ENCODE data around the gene LRP2.

- TF ChIP-seq, protein P1, sequence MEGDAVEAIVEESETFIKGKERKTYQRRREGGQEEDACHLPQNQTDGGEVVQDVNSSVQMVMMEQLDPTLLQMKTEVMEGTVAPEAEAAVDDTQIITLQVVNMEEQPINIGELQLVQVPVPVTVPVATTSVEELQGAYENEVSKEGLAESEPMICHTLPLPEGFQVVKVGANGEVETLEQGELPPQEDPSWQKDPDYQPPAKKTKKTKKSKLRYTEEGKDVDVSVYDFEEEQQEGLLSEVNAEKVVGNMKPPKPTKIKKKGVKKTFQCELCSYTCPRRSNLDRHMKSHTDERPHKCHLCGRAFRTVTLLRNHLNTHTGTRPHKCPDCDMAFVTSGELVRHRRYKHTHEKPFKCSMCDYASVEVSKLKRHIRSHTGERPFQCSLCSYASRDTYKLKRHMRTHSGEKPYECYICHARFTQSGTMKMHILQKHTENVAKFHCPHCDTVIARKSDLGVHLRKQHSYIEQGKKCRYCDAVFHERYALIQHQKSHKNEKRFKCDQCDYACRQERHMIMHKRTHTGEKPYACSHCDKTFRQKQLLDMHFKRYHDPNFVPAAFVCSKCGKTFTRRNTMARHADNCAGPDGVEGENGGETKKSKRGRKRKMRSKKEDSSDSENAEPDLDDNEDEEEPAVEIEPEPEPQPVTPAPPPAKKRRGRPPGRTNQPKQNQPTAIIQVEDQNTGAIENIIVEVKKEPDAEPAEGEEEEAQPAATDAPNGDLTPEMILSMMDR (conservative IDR thresholded peaks at IDR 0.05 in 1 of 2, IDR thresholded peaks at IDR 0.05 in 1 of 2; ENCODE audit: low read depth in 1 of 2, low read length in 2 of 2) = no peak
- TF ChIP-seq EZH2 (IDR thresholded peaks at IDR 0.05; ENCODE audit: low read length, missing control alignments) = no peak
Observed at GRCh38 chr2:169272010-169272409, 90.3 kb downstream of the LRP2 start.
